HG02938 (cell line): ENCODE data around the gene TSEN34.
"Not testable (repeated sequence)": the region's sequence is repeated elsewhere in the genome, so short reads cannot be mapped to it uniquely, and the experiment has no call there.

Source experiments
- ATAC-seq: cut with Tn5 transposase; IDR thresholded peaks from one replicate; pipeline ENCODE4 v1.9.1; 2021; ENCODE audit warnings: mild to moderate bottlenecking, moderate library complexity; ENCODE audit not compliant: unreplicated experiment

Gene TSEN34

DNA sequence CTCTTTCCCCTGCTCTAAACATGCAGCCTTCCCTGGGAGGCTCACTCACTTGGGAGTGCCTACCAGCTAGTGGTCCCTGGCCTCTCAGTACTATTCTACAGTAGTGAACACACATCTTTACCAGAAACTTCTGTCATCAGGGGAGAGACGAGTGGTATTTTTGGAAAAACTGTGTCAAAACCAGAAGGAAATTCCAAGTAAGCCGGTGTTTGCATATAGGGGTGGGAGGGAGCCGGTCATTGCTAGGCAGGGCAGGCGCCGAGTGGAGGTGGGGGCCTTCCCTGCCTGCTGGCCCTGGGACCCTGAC, 16.5 kb downstream of the TSEN34 start:
- ATAC-seq, result no peak

DNA sequence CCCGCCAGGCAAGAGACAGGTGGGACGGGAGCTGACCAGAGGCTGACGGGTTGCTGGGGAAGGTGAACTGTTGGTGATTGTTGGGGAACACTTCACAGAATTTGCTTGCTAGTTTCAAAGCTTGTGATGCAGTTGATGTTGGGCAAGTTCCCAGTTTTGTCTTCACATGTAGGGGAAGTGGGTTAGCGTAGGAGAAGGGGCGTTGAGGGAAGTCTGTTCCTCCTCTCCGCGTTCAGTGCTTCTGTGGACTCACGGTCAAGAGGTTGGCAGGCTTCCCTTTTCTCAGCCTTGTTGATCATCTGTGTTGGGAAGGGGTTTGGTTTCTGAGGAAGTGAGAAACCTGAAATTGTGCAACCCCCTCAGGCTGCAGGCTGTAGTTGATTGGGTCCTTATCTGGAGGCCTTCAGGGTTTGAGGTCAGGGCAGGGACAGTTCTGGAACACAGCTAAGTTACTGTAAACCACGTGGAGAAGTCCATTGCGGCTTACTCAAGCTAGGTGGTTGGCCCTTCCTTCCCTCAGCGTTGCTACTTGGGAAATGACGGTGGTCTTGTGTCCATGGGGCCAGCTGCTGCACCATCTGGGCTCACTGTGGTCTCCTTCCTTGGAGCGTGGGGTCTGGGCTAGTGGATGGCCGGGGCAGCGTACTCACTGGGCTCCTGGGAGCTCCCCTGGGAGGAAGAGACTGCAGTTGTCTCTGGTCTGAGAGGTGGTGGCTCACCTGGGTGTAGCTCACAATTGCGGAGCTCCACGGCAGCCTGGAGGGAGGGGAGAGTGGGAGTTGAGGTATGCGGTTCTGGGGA, 17.1 kb downstream of the TSEN34 start:
- peak; percentile 37 for ATAC-seq

DNA sequence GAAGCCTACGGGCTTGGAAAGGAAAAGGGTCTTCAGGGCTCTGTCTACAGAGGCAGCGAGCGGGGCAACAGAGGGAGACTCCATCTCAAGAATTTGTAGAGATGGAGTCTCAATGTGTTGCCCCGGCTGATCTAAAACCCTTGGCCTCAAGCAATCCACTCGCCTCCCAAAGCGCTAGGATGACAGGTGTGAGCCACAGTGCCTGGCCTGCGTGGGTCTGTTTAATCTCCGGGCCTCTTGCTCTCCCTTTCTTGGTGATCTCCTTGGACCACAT, 17.6 kb downstream of the TSEN34 start:
- no peak for ATAC-seq

DNA sequence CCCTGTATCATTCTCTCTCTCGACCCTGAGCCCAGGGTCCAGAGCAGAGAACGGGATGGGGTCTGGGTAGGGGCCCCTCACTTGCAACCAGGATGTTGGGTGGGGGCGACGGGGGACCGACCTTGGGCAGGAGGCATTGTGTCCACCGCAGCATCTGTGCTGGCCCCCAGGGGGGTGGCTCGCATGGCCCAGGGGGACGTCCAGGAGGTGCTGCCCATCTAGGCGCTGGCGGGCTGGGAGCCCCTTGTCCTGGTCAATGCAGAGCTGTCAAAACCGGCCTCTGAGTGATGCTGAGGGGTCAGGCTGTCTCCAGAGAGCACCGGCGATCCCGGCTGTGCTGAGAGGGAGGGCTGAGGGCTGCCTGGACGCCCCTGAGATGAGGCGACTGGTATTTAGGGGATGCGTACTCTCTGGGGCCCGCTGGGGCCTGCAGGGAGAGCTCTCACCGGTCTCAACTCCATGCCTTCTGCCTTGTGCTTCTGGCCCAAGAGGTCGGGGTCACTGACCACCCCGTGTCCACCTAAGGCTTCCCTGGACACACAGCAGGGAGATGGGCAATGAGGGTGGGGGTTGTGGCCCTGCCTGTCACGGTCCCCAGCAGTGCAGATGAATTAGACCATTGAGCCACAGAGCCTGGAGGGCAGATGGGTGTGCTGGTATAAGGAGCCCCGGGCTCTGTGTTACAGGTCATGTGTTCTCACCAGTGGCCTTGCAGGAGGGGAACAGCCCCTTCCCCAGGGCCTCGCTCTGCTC, 18.1 kb downstream of the TSEN34 start:
- no peak for ATAC-seq

DNA sequence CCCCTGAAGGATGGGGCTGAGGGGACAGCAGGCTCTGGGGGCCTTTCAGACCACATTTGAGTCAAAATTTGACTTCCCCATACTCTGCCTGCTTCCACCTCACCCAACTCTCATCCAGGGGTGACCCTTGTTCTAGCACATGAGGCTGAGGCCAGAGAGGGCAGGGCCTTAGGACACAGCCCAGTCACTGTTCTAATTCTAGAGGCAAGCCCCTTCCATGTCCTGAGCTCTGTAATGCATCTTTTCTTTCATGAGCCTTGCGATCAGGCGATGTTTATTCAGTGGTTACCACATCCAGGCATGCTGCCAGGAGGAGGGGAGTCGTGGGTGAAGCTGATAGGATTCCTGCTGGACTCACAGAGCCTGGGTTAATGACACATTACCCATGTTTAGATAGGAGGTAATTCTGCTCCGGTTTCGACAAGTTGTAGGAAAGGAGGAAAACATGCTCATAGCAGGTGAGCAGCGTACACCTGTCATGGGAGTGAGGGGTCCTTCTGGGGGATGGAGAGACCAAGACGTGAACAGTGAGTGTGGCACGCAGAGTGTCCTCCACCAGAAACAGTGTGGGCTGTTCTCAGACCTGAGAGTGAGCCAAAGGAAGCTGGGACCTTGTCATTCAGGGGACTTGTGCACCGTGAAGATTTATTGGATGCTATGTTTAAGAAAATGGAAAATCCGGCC, 18.8 kb downstream of the TSEN34 start:
- no peak for ATAC-seq

DNA sequence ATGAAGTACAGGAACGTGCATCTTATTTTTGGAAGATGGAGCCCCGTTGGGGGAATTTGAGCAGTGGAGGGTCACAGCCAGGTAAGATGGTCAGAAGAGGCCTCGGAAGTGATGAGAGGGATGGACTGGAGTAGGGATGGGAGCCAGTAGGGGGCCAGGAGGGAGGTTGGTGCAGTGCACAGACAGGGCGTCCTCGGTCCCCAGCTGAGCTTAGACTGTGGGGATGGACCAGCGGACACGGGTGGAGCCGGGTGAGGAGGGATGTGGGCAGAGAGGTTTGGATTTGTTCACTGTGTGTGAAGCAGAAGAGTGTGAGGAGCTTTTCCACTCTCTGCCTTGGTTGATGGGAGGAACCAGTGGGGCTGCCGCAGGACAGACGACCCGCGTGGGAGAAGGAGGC, 20.1 kb downstream of the TSEN34 start:
- no peak for ATAC-seq

DNA sequence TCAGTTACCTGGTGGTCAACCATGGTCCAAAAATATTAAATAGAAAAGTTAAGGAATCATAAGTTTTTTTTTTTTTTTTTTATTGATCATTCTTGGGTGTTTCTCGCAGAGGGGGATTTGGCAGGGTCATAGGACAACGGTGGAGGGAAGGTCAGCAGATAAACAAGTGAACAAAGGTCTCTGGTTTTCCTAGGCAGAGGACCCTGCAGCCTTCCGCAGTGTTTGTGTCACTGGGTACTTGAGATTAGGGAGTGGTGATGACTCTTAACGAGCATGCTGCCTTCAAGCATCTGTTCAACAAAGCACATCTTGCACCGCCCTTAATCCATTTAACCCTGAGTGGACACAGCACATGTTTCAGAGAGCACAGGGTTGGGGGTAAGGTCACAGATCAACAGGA, 23.1 kb downstream of the TSEN34 start:
- ATAC-seq, result not testable (repeated sequence)

DNA sequence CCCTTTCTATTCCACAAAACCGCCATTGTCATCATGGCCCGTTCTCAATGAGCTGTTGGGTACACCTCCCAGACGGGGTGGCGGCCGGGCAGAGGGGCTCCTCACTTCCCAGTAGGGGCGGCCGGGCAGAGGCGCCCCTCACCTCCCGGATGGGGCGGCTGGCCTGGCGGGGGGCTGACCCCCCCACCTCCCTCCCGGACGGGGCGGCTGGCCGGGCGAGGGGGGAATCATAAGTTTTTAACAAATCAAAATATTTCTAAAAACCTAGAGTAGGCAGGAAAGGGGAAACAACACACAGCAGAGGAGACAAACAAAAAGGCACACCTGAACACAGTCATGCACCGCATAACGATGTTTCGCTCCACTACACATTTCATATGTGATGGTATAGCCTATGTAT, 23.6 kb downstream of the TSEN34 start:
- ATAC-seq, result not testable (repeated sequence)

DNA sequence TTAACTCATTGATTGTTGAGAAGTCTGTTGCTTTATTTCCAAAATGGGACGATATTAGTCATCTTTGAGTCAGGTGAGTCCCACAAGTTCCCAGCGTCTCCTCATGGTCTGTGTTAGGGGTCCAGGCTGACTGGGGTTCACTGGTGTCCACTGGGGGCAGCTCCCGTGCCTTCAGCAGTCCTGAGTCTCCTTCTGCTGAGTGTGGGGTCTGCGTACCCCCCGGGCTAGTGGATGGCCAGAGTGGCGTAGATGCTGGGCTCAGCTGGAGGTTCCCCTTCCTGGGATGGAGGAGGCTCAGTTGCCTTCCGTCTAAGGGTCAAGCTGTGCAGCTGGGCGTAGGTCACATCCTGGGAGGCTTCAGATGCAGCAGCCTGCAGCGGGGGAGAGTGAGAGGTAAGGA, 25.8 kb downstream of the TSEN34 start:
- no peak for ATAC-seq

DNA sequence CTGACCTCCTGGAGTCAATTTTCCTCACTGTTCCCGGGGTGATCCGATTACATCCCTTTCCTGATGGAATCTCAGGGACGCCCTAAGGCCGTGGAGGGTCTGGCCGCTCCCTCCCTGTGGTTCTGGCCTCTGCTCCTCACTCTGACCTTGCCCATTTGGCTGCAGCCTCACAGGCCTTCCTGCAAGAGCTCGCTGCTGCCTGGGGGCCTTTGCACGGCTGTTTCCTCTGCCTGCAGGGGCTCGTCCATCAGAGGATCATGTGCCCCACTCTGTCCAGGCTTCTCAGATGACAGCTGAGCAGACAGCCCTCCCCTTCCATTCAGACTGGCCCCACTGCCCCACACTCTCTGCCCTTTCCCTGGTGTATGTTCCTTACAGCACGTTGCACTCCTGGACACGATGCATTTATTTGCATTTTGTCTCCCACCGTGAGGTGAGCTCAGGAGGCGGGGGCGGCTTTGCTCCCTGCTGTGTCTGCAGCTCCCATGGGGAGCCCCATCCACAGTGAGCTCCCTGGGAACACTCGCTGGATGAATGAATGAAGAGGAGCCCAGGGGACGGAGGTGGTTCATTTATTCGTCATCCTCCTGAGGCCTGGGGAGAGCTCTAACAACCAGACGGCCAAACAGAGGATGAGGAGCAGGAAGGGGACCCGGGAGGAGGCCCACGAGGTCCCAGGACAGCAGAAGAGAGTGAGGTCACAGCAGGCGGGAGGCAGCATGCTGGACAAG, 26.6 kb downstream of the TSEN34 start:
- not testable (repeated sequence) for ATAC-seq

DNA sequence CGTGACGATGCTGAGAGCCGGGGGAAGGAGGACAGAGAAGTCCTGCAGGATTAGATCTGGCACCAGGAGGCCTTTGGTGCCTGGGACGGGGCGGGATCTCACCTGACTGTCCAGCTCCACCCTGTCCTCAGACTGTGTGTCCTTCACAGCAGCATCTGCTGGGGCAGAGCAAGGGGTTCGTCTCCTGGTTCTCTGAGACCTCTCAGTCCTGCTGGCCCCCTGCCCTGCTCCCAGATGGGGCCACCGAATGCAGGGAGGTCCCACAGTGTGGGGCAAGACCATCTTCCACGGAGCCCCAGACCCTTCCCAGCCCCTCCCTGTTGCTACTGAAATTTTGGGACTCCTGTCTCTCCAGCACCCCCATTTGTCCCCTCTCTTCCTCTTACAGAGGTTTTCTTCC, 27.2 kb downstream of the TSEN34 start:
- ATAC-seq, result no peak

DNA sequence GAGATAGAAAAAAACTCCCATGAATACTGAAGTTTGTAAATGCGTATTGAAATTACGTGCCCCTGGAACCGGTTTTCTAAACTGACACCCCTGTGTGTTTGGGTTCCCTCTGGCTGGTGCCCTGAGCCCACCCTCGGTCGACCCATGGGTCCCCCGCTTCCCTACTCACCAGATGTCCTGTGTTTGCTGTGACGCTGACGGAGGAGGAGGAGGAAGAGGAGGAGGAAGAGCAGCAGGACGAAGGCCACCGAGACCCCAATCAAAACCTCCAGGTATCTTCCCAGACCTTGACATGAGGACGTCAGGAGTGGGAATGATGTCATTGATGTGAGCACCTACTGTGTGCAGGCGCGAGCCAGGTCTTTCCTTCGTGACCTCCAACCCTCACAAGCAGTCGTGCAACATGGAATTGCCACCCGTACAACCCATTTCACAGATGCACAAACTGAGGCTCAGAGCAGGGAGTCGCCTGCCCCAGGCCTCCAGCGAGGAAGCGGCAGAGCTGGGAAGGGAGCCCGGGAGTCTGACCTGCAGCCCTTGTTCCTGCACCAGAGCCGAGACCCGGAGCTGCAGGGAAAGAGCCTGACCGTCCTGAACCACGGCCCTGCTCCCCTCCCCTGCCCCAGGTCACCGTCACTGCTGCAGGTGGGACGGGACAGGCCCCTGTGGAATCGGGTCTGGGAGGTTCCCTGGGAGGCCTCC, 28.0 kb downstream of the TSEN34 start:
- ATAC-seq, result no peak

DNA sequence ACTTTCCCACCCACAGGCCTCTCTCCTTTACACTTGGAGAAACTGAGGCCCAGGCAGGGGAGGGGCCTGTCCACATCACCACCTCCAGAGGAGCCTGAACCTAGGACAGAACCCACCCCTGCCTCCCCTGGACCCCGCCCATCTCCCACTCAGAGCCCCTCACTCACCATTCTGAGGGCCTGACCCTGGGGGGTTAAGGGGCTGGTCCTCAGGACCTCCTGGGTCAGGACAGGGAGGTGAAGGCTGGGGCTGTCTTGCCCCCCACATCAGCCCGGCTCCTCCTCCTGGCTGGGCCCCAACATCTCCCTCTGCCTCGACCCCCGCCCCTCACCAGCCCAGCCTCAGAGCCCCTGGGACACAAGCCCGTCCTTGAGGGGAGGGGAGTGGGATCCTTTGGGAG, 28.6 kb downstream of the TSEN34 start:
- not testable (repeated sequence) for ATAC-seq

DNA sequence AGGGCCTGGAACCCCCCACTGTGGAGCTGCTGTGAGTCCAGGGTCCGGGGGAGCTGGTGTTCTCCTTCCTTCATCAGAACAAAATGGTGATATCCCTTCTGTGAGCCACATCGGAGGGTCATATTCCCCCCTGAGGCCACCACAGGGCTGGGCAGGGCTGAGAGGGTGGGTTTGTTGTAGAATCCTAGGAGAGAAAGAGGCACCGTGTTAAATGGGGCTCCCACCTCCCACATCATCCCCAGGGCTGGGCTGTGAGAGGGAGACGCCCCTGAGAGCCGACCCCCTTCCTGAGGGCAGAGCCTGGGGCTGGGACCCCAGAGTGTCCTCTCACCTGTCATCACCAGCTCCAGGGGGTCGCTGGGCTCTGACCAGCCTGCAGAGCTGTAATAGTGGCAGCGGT, 30.8 kb downstream of the TSEN34 start:
- ATAC-seq, result not testable (repeated sequence)

DNA sequence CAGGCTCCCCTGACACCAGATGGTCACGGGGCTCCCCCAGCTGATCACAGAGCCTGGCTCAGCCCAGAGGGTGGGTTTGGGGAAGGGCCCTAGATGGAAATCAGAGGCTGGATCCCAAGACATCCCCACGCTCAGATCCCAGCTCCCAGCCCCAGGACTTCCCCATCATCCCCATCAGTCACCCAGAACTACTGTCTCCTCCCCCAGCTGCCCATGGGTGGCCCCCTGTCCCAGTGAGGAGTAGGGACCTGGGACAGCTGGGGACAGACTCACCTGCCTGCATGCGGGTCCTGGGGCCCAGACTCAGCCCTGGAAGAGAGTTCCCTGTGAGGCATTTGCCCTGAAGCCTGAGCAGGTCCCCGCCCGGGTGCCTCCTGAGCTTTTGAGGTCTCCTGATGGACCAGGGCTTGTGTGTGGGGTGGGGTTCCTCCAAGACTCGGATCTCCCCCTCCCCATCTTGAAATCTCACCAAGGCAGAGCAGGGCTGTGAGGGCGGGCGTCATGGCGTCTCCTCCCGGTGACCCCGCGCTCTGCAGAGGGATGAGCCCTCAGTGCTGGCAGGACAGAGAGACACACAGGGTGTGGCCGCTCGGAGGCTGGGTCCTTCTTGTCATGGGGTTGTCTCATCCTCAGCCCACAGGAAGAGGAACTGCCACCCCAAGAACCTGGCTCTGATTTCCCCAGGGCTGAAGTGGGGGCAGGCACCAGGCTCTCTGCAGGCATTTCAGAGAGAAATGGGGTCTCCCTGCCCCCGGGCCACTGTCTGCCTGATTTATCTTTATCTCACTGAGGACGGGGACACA, 31.6 kb downstream of the TSEN34 start, which contains the start of gene LILRB3:
Gene LILRB3, minus strand, starts transcription at position 534 of the 803 bp plus-strand sequence. Its CDS starts 31 bp downstream, at position 503.
- not testable (repeated sequence) for ATAC-seq

DNA sequence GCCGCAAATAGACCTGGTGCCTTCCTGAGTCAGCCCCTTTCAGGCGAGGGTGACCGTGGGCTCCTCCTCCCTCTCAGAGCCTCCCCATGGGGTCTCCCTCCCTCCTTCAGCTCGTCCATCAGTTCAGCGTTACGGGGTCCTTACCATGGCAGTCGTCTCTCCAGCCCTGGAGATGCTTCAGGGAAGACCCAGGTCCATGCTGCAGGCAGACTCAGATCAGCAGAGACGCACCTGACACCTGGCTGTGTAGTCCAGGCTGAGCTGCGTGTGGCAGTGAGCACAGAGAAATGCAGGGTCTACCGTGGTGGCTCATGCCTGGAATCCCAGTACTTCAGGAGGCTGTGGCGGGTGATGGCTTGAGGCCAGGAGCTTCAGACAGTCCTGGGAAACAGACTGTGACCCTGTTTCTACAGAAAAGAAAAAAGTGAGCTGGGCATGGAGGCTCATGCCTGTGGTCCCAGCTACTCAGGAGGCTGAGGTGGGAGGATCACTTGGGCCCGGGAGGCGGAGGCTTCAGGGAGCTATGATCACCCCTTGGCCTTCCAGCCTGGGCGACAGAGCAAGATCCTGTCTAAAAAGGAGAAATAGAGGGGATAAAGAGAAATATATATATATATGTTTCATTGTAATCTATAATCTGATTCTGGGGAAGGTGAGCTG, 32.3 kb downstream of the TSEN34 start:
- not testable (repeated sequence) for ATAC-seq

DNA sequence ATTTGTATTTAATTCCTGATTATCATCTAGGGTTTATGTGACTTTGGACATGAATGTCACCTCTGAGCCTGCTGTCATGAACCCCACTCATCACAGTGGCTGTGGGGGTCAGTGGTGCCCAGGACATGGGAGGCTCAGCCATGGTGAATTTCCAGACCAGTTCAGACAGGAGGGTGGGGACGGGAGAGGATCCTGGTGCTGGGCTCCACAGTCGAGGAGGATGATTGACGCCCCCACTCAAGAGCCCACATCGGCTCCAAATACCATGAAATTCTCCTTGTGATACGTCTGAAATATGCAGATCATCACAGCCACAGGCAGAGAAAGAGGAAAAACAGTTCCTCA, 32.8 kb downstream of the TSEN34 start:
- not testable (repeated sequence) for ATAC-seq

DNA sequence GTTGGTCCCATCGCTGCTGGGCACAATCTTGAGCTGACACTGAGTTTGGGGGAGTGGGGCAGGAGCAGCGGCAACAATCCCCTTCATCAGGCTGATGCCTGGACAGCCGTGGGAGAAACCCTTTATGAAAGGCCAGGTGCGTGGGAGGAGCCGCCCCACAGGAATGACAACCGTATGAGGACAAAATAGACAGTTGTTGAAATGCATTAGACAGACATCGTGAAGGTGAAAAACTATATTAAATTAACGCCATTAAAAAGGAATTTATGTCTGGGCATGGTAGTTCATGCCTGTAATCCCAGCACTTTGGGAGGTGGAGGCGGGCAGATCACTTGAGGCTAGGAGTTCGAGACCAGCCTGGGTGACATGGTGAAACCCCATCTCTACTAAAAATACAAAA, 33.5 kb downstream of the TSEN34 start:
- not testable (repeated sequence) for ATAC-seq

DNA sequence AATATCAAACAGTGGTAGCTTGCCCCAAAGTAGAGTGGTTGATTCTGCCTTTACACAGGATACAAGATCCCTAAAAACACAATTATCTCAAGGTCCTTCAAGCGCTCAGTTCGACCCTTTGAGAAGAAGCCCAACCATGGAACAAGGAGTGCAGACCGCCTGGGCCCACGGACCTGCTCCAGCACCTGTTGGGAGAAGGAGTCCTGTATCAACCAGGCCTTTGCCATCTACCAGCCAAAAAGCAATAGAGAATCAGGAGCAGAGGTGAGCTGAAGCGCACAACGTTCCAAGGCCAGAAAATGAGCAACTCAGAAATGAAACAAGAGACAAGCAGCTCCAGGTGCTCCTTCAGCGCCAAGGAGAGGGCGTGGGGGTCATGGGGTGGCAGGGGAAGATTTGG, 38.0 kb downstream of the TSEN34 start:
- no peak for ATAC-seq
